ENCODE data around the gene LRRK2. TPM values are rescaled to one million over a fixed set of nuclear protein-coding genes. Genes with fewer than 3 reads are reported as not detected.

The LRRK2 gene
- total and polyA plus RNA-seq, 2 of the 13 experiments (the other 11 are each of a cell fraction or from before 2014, with no cell fraction given), result not detected

DNA sequence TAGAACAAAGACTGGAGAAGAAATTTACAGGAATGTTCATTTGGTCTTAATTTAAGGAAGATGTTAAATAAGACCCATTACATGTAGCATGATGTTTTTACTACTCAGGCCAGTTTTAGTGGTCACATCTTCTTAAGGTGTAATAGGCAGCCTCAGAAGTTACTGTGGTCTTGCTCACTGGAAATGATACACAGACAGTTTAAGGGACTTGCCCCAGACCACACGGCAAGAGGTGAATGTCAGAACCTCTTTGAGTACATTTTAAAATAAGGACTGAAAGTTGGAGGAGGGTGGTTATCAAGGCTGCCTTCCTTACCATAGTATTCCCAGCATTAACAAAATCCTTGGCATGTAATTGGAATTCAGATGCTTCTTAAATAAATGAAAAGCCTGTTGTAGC, 37.9 kb downstream of the LRRK2 start (continued):
- TF ChIP-seq, protein P1, sequence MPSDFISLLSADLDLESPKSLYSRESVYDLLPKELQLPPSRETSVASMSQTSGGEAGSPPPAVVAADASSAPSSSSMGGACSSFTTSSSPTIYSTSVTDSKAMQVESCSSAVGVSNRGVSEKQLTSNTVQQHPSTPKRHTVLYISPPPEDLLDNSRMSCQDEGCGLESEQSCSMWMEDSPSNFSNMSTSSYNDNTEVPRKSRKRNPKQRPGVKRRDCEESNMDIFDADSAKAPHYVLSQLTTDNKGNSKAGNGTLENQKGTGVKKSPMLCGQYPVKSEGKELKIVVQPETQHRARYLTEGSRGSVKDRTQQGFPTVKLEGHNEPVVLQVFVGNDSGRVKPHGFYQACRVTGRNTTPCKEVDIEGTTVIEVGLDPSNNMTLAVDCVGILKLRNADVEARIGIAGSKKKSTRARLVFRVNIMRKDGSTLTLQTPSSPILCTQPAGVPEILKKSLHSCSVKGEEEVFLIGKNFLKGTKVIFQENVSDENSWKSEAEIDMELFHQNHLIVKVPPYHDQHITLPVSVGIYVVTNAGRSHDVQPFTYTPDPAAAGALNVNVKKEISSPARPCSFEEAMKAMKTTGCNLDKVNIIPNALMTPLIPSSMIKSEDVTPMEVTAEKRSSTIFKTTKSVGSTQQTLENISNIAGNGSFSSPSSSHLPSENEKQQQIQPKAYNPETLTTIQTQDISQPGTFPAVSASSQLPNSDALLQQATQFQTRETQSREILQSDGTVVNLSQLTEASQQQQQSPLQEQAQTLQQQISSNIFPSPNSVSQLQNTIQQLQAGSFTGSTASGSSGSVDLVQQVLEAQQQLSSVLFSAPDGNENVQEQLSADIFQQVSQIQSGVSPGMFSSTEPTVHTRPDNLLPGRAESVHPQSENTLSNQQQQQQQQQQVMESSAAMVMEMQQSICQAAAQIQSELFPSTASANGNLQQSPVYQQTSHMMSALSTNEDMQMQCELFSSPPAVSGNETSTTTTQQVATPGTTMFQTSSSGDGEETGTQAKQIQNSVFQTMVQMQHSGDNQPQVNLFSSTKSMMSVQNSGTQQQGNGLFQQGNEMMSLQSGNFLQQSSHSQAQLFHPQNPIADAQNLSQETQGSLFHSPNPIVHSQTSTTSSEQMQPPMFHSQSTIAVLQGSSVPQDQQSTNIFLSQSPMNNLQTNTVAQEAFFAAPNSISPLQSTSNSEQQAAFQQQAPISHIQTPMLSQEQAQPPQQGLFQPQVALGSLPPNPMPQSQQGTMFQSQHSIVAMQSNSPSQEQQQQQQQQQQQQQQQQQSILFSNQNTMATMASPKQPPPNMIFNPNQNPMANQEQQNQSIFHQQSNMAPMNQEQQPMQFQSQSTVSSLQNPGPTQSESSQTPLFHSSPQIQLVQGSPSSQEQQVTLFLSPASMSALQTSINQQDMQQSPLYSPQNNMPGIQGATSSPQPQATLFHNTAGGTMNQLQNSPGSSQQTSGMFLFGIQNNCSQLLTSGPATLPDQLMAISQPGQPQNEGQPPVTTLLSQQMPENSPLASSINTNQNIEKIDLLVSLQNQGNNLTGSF (CRISPR knock-in tag; IDR thresholded peaks at IDR 0.05), result no peak
- TF ChIP-seq ONECUT2 (CRISPR knock-in tag; IDR thresholded peaks at IDR 0.05) (no peak), ZNF138 (CRISPR knock-in tag; IDR thresholded peaks at IDR 0.05; ENCODE audit: low read depth) (no peak), TGIF2 (CRISPR knock-in tag; IDR thresholded peaks at IDR 0.05) (no peak), ESRRA (CRISPR knock-in tag; IDR thresholded peaks at IDR 0.05; ENCODE audit: low read depth) (no peak), FOXK1 (CRISPR knock-in tag; IDR thresholded peaks at IDR 0.05; ENCODE audit: borderline replicate concordance, low read depth) (no peak), GABPA (IDR thresholded peaks at IDR 0.05; ENCODE audit: low read depth, low read length) (no peak), GABPA (CRISPR knock-in tag; IDR thresholded peaks at IDR 0.05; ENCODE audit: low read depth) (no peak), MLLT10 (CRISPR knock-in tag; IDR thresholded peaks at IDR 0.05) (no peak), ZNF282 (IDR thresholded peaks at IDR 0.05; ENCODE audit: partially characterized antibody) (no peak)
- TF ChIP-seq, protein P2, sequence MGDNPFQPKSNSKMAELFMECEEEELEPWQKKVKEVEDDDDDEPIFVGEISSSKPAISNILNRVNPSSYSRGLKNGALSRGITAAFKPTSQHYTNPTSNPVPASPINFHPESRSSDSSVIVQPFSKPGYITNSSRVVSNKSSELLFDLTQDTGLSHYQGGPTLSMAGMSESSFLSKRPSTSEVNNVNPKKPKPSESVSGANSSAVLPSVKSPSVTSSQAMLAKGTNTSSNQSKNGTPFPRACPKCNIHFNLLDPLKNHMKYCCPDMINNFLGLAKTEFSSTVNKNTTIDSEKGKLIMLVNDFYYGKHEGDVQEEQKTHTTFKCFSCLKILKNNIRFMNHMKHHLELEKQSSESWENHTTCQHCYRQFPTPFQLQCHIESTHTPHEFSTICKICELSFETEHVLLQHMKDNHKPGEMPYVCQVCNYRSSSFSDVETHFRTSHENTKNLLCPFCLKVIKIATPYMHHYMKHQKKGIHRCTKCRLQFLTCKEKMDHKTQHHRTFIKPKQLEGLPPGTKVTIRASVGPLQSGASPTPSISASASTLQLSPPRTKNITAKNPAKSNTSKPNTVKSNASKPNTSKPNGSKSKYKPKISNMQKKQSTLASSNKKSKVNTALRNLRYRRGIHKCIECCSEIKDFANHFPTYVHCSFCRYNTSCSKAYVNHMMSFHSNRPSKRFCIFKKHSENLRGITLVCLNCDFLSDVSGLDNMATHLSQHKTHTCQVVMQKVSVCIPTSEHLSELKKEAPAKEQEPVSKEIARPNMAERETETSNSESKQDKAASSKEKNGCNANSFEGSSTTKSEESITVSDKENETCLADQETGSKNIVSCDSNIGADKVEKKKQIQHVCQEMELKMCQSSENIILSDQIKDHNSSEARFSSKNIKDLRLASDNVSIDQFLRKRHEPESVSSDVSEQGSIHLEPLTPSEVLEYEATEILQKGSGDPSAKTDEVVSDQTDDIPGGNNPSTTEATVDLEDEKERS (CRISPR knock-in tag; IDR thresholded peaks at IDR 0.05), result no peak
- TF ChIP-seq, protein P3, sequence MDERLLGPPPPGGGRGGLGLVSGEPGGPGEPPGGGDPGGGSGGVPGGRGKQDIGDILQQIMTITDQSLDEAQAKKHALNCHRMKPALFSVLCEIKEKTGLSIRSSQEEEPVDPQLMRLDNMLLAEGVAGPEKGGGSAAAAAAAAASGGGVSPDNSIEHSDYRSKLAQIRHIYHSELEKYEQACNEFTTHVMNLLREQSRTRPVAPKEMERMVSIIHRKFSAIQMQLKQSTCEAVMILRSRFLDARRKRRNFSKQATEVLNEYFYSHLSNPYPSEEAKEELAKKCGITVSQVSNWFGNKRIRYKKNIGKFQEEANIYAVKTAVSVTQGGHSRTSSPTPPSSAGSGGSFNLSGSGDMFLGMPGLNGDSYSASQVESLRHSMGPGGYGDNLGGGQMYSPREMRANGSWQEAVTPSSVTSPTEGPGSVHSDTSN (CRISPR knock-in tag; IDR thresholded peaks at IDR 0.05), result no peak
- TF ChIP-seq, protein P4, sequence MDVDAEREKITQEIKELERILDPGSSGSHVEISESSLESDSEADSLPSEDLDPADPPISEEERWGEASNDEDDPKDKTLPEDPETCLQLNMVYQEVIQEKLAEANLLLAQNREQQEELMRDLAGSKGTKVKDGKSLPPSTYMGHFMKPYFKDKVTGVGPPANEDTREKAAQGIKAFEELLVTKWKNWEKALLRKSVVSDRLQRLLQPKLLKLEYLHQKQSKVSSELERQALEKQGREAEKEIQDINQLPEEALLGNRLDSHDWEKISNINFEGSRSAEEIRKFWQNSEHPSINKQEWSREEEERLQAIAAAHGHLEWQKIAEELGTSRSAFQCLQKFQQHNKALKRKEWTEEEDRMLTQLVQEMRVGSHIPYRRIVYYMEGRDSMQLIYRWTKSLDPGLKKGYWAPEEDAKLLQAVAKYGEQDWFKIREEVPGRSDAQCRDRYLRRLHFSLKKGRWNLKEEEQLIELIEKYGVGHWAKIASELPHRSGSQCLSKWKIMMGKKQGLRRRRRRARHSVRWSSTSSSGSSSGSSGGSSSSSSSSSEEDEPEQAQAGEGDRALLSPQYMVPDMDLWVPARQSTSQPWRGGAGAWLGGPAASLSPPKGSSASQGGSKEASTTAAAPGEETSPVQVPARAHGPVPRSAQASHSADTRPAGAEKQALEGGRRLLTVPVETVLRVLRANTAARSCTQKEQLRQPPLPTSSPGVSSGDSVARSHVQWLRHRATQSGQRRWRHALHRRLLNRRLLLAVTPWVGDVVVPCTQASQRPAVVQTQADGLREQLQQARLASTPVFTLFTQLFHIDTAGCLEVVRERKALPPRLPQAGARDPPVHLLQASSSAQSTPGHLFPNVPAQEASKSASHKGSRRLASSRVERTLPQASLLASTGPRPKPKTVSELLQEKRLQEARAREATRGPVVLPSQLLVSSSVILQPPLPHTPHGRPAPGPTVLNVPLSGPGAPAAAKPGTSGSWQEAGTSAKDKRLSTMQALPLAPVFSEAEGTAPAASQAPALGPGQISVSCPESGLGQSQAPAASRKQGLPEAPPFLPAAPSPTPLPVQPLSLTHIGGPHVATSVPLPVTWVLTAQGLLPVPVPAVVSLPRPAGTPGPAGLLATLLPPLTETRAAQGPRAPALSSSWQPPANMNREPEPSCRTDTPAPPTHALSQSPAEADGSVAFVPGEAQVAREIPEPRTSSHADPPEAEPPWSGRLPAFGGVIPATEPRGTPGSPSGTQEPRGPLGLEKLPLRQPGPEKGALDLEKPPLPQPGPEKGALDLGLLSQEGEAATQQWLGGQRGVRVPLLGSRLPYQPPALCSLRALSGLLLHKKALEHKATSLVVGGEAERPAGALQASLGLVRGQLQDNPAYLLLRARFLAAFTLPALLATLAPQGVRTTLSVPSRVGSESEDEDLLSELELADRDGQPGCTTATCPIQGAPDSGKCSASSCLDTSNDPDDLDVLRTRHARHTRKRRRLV (CRISPR knock-in tag; IDR thresholded peaks at IDR 0.05), result no peak
